ENCODE data around the gene NFYA. TPM values are rescaled to one million over a fixed set of nuclear protein-coding genes. Genes with fewer than 3 reads are reported as not detected.

Gene NFYA
- total and polyA plus RNA-seq, 9 of the 15 experiments (the other 6 are each of a cell fraction or from before 2014, with no cell fraction given) = 7.3 to 37.1 (median 21.8) TPM

GRCh38 chr6:41066867-41067304, 5.9 kb upstream of the NFYA start (continued):
- TF ChIP-seq, protein P1, sequence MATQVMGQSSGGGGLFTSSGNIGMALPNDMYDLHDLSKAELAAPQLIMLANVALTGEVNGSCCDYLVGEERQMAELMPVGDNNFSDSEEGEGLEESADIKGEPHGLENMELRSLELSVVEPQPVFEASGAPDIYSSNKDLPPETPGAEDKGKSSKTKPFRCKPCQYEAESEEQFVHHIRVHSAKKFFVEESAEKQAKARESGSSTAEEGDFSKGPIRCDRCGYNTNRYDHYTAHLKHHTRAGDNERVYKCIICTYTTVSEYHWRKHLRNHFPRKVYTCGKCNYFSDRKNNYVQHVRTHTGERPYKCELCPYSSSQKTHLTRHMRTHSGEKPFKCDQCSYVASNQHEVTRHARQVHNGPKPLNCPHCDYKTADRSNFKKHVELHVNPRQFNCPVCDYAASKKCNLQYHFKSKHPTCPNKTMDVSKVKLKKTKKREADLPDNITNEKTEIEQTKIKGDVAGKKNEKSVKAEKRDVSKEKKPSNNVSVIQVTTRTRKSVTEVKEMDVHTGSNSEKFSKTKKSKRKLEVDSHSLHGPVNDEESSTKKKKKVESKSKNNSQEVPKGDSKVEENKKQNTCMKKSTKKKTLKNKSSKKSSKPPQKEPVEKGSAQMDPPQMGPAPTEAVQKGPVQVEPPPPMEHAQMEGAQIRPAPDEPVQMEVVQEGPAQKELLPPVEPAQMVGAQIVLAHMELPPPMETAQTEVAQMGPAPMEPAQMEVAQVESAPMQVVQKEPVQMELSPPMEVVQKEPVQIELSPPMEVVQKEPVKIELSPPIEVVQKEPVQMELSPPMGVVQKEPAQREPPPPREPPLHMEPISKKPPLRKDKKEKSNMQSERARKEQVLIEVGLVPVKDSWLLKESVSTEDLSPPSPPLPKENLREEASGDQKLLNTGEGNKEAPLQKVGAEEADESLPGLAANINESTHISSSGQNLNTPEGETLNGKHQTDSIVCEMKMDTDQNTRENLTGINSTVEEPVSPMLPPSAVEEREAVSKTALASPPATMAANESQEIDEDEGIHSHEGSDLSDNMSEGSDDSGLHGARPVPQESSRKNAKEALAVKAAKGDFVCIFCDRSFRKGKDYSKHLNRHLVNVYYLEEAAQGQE (IDR thresholded peaks at IDR 0.05; ENCODE audit: borderline replicate concordance) = peak; percentile 37; the same call in 1 of the 2 replicates
- TF ChIP-seq, protein P1 (CRISPR knock-in tag; IDR thresholded peaks at IDR 0.05; ENCODE audit: low read depth) = no peak
- TF ChIP-seq KLF16 (IDR thresholded peaks at IDR 0.05) (peak; percentile 59; the same call in 1 of the 2 replicates), RCOR1 (IDR thresholded peaks at IDR 0.05; ENCODE audit: borderline replicate concordance in 1 of 2, low read depth in 2 of 2, low read length in 2 of 2) (0 out of 4 replicates have a peak, but pooled peaks of 1 of the 2 experiments have one; percentile 31), TCF7 (IDR thresholded peaks at IDR 0.05; ENCODE audit: borderline replicate concordance) (no peak), NFRKB (IDR thresholded peaks at IDR 0.05; ENCODE audit: low read depth) (no peak), DEAF1 (CRISPR knock-in tag; IDR thresholded peaks at IDR 0.05) (peak; percentile 74)

Measured in K562 (cell line).